Activated T-helper 1 cell treated with anti-CD3 and anti-CD28 coated beads, Interleukin-2, amount 50 U/mL, for 16 hours (primary cell): ENCODE data around the gene LYPLAL1.
"Not testable (repeated sequence)": the region's sequence is repeated elsewhere in the genome, so short reads cannot be mapped to it uniquely, and the experiment has no call there.

ENCODE experiments used
- DNase-seq, 2 donors: peaks; one replicate each; pipeline ENCODE4 v3.0.0-alpha.2; 2020; ENCODE audit warnings: low read depth in 1 of 2, low spot score in 1 of 2

The LYPLAL1 gene

GRCh38 chr1:219161371-219161770, 12.3 kb upstream of the LYPLAL1 start:
- no peak for DNase-seq

GRCh38 chr1:219163401-219163954, 10.2 kb upstream of the LYPLAL1 start:
- no peak for DNase-seq

- DNase-seq, result no peak
These were observed 2.3 kb upstream of the LYPLAL1 start for GRCh38 chr1:219171192-219171935.

- DNase-seq, result no peak
These were observed 857 bp upstream of the LYPLAL1 start for GRCh38 chr1:219172821-219173220.

- DNase-seq, result no peak
These were observed 282 bp upstream of the LYPLAL1 start for GRCh38 chr1:219173434-219173757.

GRCh38 chr1:219174460-219175211, 958 bp downstream of the LYPLAL1 start:
- no peak for DNase-seq

GRCh38 chr1:219175212-219175564, 1.5 kb downstream of the LYPLAL1 start:
- DNase-seq, result no peak

GRCh38 chr1:219176168-219176567, 2.5 kb downstream of the LYPLAL1 start:
- no peak for DNase-seq

GRCh38 chr1:219177363-219177762, 3.7 kb downstream of the LYPLAL1 start:
- no peak for DNase-seq

GRCh38 chr1:219177940-219178339, 4.3 kb downstream of the LYPLAL1 start:
- DNase-seq, result no peak

GRCh38 chr1:219179293-219179692, 5.6 kb downstream of the LYPLAL1 start:
- no peak for DNase-seq

GRCh38 chr1:219184337-219184736, 10.7 kb downstream of the LYPLAL1 start:
- DNase-seq, result no peak

GRCh38 chr1:219185486-219186117, 11.9 kb downstream of the LYPLAL1 start:
- no peak for DNase-seq

- DNase-seq, result no peak
These were observed 14.7 kb downstream of the LYPLAL1 start for GRCh38 chr1:219188331-219188803.

GRCh38 chr1:219189021-219189824, 15.5 kb downstream of the LYPLAL1 start:
- no peak for DNase-seq

- DNase-seq, result no peak
These were observed 16.3 kb downstream of the LYPLAL1 start for GRCh38 chr1:219189952-219190351.

GRCh38 chr1:219190605-219191004, 16.9 kb downstream of the LYPLAL1 start:
- DNase-seq, result no peak

- not testable (repeated sequence) for DNase-seq
These were observed 22.2 kb downstream of the LYPLAL1 start for GRCh38 chr1:219195833-219196232.

GRCh38 chr1:219201656-219202055, 28.0 kb downstream of the LYPLAL1 start:
- no peak for DNase-seq

- no peak for DNase-seq
These were observed 28.9 kb downstream of the LYPLAL1 start for GRCh38 chr1:219202567-219202966.

GRCh38 chr1:219206350-219206749, 32.7 kb downstream of the LYPLAL1 start:
- DNase-seq, result no peak
